Measurements from ENCODE around the gene METTL2B. TPM values are rescaled to one million over a fixed set of nuclear protein-coding genes. Genes with fewer than 3 reads are reported as not detected.
"Not testable (repeated sequence)": the region's sequence is repeated elsewhere in the genome, so short reads cannot be mapped to it uniquely, and the experiment has no call there.

The METTL2B gene, protein sequence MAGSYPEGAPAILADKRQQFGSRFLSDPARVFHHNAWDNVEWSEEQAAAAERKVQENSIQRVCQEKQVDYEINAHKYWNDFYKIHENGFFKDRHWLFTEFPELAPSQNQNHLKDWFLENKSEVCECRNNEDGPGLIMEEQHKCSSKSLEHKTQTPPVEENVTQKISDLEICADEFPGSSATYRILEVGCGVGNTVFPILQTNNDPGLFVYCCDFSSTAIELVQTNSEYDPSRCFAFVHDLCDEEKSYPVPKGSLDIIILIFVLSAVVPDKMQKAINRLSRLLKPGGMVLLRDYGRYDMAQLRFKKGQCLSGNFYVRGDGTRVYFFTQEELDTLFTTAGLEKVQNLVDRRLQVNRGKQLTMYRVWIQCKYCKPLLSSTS
- total RNA-seq, result 23.3 TPM

DNA sequence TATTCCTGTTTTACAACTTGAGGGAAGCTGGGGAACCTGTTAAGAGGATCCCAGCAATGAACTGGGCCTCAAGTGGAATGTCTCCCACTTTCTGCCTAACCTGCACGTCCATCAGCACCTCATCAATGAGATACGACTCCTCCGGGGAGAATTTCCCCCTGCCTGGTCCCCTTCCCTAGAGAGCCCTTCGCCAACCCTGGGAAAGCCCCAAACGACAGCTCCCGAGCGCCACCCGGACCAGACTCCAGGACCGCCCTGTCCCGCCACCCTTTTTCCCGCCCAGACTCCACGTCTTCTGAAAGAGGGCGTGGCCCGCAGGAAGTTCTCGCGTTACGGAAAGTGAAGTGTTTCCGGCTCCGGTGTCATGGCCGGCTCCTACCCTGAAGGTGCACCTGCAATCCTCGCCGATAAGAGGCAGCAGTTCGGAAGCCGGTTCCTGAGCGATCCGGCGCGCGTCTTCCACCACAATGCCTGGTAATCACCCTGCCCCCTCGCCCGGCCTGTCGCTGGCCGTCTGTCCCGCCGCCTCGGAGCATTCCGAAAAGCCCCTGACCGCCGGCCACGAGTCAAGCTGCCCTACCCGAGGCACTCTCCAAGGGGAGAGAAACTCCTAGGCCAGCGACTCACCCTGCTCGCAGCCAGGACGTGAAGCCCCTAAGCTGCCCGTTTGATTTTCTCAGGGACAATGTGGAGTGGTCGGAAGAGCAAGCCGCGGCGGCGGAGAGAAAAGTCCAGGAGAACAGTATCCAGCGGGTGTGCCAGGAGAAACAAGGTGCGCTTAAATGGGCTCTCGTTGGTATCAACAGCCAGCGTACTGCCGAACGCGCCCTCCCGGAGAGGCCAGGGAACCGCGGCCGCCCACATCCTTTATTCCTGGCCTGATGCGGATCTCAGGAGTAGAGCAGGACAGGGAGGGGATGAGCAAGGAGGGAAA, at the start of gene METTL2B:
TSS of gene METTL2B (plus strand) at position 347 of the 934 bp plus-strand sequence. CDS start at position 365, 18 bp downstream.
- peak; percentile 94 for DNase-seq (ENCODE audit: low spot score)
- ATAC-seq, result peak; percentile 98
- intact Hi-C loops (cut with DNase I), result not testable (repeated sequence)

DNA sequence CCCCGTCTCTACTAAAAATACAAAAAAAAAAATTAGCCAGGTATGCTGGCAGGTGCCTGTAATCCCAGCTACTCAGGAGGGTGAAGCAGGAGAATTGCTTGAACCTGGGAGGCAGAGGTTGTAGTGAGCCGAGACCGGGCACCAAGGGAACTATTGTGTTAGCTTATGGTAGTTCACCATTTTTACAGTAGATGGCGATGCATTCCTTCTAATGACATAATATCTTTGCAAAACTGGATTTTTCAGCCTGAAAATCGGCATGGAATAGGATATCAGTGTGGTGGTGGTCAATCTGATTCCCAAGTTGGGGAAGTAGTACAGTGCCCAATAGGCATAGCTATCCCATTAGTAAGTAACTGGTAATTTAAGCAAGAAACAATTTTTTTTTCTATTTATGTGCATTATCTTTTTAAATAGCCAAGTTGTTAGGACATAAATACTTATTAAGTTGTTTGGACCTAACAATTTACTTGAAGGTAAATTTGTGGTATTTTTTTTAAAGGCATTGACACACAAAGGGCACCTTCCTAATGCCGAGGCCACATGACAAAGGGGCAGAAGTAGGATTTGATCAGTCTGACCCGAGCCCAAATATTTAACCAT, 49.2 kb upstream of the METTL2B start:
- peak; percentile 49 for ATAC-seq
- DNase-seq (ENCODE audit: low spot score), result no peak
- intact Hi-C loops (cut with DNase I), result loop anchor here (1.0 kb wide), 1 partner anchor 34 kb away; no protein-coding TSS in a partner anchor

DNA sequence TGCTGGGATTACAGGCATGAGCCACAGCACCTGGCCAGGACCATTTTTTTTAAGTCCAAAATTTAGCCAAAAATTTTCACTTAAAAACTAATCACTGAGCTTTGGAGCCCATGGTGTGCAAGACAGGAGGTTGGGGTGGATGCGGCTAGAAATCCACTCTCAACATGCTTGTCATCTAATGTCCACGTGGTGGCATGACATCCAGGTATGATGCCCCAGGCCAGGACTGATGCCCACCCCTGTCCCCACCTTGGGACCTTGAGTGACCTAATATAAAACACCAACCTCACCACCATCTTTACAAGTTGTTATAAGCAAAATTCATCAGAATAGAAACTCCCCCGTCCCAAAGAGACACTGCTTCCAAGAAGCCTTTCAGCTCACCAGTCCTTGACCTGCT, 46.3 kb upstream of the METTL2B start:
- DNase-seq (ENCODE audit: low spot score), result no peak
- intact Hi-C loops (cut with DNase I), result no loop called here
- ATAC-seq, result no peak

DNA sequence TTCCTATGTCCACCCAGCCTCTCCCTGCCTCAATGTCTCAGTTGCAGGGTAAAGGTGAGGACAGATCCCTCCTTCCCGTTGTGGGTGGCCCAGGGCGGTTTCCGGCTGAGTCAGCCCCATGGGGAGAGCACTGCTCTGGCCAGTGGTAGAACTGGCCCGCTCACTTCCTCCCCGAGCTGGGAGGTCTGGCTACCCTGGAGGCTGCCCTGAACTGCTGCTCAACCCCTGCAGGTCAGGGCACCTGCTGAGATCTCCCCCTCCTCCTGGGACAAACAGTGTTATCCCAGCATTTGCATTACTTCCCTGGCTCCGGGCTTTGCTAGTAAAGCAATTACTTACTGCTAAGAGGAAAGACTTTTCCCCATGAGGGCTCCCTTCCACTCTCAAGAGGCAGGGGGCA, 45.3 kb upstream of the METTL2B start:
- DNase-seq (ENCODE audit: low spot score), result peak; percentile 82
- peak; percentile 92 for ATAC-seq
- intact Hi-C loops (cut with DNase I), result no loop called here

DNA sequence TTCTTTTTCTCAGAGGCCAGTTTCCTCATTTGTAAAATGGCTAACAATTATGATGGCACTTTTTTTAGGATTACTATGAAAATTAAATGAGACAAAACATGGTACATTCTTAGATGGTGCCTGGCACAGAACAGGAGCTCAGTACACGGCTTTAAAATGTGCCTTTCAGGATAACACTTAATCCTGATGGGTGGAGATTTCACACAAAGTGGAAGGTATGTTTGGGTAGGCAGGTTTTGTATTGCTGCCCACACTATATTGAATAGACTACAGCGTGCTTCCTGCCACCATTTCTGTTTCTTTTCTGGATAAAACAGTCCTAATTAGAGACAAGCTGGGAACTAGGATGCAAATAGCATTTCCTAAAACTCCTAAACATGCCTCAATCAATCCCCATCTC, 44.8 kb upstream of the METTL2B start:
- intact Hi-C loops (cut with DNase I), result no loop called here
- no peak for ATAC-seq
- no peak for DNase-seq (ENCODE audit: low spot score)

DNA sequence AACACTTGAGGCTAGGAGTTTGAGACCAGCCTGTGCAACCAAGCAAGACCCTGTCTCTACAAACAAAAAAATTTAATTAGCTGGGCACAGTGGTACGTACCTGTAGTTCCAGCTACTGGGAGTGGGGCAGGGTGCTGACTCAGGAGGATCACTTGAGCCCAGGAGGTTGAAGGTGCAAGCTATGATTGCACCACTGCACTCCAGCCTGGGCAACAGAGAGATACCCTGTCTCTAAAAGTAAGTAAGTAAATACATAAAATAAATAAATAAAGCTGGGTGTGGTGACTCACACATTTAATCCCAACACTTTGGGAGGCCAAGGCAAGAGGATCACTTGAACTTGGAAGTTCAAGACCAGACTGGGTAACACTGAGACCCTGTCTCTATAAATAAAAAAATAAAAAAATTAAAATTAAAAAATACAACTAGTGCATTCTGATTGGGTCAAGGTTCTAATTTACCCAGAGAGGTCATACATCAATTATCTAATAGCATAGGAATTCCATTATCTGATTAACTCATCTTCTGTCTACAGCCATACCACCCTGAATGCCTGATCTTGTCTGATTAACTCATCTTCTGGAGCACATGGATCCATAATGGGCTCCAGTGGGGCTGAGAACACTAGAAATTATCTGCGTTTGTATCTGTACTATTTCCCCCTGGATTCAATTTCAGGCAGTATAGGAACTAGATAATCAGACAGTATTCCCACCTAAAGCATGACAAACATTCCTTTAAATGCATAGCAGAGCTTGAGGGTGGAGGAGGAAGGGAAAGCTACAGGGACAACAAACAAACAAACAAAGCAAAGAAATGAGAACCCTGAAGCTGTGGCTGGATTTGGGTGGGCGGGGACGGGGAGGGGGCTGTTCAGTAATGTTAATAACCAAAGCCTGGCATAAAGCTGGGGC, 41.9 kb upstream of the METTL2B start:
- no peak for ATAC-seq
- no peak for DNase-seq (ENCODE audit: low spot score)
- intact Hi-C loops (cut with DNase I), result no loop called here

DNA sequence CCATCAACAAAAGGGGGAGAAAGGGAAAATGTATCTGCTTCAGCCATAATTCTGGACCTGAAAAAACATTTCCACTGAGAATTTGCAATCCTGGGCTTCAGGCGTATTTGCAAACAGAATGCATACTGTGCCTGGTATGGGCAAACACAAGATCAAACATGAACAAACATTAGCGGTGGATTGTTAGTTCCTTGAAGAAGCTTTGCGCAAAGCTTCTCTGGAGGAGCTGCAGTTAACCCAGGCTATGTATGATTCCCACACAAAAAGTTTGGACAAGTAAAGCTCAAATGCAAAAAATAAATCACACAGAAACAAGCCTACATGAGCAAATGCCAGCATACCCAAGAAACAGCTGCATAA, 41.2 kb upstream of the METTL2B start:
- intact Hi-C loops (cut with DNase I), result no loop called here
- ATAC-seq (no peak), DNase-seq (ENCODE audit: low spot score) (no peak)

DNA sequence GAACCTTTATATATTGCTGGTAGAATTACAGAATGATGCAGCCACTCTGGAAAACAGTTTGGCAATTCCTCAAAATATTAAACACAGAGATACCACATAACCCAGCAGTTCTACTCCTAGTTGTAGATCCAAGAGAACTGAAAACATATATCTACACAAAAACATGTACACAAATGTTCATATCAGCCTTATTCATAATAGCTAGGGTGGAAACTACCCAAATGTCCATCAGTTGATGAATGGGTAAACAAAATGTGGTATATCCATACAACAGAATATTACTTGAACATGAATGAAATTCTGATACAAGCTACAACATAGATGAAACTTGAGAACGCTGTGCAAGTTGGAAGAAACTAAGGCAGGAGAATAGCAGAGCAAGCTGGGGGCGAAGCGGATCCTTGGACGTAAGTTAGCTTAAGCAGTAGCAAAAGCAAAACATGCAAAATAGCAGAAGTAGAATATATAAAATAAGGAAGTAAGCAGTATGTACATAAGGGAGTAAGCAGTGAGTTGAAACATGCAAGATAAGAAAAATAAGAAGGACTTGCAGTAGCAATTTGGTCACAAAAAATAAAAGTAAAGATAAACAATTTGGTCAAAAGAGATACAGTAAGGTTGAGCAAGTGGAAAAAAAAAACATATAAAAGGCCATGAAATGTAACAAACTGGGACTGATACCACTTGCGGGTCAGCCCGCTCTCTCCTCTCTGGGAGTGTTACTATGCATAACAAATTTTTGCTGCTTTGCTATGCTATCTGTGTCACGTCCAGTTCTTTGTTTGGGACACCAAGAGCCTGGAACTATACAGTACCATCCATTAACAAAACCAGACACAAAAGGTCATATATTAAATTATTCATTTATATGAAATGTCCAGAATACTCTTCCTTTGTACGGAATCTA, 38.9 kb upstream of the METTL2B start:
- intact Hi-C loops (cut with DNase I), result no loop called here
- no peak for DNase-seq (ENCODE audit: low spot score)
- ATAC-seq, result no peak

DNA sequence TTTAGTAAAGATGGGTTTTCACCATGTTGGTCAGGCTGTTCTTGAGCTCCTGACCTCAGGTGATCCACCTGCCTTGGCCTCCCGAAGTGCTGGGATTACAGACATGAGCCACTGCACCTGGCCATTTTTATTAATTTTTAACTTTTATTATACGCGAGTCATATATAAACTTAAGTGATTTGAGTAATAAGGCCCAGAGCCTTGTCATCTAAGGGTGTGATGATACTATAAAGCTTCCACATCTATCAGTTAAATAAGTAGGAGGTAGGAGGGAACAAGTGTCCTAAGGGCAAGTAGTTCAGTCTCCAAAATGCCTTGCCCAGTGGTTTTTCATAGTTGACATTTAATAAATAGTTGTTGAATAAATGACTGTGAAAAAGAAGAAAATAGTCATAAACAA, 34.2 kb upstream of the METTL2B start:
- DNase-seq (ENCODE audit: low spot score), result no peak
- intact Hi-C loops (cut with DNase I), result no loop called here
- no peak for ATAC-seq

DNA sequence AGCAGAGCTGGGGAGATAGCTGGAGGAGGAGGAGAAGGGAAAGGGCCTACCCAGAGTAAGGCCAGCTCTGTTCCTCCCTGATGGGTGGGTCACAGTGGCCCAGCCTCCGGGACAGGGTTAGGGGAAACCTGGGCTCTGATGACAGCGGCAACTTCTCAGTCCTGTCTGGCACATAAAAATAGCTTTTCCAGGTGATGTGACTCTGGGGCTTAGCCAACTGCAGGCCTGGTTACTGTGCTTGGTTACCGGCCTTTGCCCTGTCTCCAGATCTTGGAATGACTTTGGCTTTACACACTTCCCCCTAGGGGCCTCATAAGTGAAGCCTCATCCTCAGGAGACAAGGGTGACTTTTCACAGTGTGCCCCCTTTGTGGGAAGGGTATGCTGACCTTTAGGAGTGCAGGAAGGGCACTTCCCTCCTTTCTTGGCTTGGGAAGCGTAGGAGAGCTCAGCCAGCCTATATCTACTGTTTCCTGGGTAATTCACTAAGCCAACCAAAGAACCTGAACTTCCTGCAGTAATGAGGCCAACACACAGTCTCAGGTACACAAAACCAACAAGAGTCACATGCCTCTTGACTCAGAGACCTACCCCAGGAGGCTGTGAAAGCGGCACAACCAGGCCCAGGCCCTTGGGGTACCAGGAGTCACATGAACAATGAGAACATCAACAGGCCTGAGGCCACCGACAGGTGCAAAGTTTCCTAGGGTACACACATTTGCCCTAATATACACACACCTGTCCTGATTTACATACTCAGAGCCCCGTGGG, 32.5 kb upstream of the METTL2B start:
- ATAC-seq, result no peak

DNA sequence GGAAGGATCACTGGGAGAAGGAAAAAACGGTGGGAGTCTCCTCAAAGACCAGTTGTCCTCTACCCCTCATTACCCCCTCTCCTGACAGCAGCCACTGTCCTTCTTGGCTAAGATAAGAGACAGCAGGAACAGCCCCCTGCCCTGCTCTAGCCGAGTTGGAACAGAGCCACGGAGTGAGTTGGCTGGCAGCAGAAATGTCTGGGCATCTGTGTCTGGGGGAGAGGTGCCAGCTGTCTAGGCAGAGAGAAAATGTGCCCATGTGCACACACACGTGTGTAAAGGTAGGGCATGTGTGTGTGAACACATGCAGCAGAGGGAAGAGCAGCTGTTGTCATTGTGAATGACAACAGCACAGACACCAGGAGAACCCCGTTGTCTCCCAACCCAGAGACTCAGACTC, 30.2 kb upstream of the METTL2B start:
- no peak for DNase-seq (ENCODE audit: low spot score)
- ATAC-seq, result no peak

More for the DNA sequence above, 32.5 kb upstream of the METTL2B start:
- DNase-seq (ENCODE audit: low spot score), result no peak
- intact Hi-C loops (cut with DNase I), result no loop called here

DNA sequence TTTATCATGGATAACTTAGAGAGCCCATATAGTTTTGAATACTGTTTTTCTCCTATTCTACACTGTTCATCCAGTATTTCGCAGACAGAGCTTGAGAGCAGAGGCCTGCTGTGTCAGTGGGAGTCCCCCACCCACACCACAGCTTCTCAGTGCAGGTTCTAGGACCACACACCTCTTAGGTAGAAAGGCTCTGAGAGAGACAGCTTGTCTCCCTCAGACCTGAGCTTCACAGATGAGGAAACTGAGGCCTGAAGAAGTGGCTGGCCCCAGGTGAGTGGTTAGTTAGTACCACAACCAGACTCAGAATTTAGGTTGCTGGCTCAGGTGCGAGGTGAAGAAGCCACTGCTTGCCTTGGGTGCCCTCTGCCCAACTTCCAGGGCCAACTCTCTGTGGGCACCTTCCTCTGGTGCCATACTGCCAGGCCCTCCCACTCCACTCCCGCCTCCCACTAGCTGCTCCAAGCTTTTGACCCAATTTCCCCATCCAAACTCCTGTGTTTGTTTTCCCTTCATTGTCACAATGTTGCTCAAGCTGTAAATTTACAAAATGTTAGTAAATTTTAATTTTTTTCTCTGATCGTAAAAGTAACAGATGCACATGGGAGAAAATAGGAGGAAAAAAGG, 28.5 kb upstream of the METTL2B start:
- intact Hi-C loops (cut with DNase I), result no loop called here
- ATAC-seq, result no peak
- DNase-seq (ENCODE audit: low spot score), result no peak

More for the DNA sequence above, 30.2 kb upstream of the METTL2B start:
- intact Hi-C loops (cut with DNase I), result no loop called here

DNA sequence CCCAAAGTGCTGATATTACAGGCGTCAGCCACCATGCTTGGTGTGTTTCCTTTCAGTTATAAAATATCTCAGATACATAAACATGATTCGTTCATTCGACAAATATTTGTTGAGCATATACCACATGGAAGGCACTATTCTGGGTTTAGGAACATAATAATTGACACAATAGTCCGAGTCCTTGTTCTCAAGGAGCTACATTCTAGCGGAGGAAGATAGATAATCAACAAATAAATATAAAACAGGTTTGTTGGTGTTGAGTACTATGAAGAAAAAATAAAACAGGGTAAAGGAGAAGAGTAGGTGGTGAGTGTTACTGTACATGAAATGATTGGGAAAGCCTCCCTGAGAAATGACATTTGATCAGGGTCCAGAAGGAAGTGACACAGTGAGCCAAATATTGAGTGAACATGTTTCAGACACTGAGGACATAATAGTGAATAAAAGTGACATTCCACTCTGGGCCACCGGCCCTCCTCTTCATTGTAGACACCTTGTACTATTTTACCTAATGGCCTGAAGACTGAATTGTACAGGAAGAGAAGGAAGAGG, 27.7 kb upstream of the METTL2B start:
- intact Hi-C loops (cut with DNase I), result no loop called here
- no peak for ATAC-seq
- DNase-seq (ENCODE audit: low spot score), result no peak

DNA sequence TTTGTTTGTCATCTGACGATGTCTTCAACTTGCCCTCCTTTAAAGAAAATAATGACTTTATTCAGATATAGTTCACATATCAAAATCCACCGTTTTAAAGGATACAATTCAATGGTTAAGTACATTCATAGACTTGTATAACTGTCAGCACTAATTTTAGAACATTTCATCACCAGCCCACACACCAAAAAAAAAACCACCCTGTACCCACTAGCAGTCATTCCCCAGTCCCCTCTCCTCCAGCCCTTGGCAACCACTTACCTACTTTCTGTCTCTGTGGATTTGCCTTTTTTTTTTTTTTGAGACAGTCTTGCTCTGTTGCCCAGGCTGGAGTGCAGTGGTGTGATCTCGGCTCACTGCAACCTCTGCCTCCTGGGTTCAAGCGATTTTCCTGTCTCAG, 26.1 kb upstream of the METTL2B start:
- DNase-seq (ENCODE audit: low spot score) (no peak), ATAC-seq (no peak)
- intact Hi-C loops (cut with DNase I), result no loop called here

DNA sequence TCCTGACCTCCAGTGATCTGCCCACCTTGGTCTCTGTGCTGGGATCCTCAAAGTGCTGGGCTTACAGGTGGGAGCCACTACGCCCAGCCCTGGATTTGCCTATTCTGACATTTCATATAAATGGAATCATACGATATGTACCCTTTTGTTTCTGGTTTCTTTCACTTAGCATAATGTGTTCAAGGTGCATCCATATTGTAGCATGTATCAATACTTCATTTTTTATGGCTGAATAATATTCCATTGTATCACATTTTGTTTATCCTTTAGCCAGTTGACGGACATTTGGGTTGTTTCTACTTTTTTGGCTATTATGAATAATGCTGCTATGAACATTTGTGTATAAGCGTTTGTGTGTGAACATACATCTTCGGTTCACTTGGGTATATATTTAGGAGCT, 25.6 kb upstream of the METTL2B start:
- intact Hi-C loops (cut with DNase I), result no loop called here
- ATAC-seq (no peak), DNase-seq (ENCODE audit: low spot score) (no peak)

DNA sequence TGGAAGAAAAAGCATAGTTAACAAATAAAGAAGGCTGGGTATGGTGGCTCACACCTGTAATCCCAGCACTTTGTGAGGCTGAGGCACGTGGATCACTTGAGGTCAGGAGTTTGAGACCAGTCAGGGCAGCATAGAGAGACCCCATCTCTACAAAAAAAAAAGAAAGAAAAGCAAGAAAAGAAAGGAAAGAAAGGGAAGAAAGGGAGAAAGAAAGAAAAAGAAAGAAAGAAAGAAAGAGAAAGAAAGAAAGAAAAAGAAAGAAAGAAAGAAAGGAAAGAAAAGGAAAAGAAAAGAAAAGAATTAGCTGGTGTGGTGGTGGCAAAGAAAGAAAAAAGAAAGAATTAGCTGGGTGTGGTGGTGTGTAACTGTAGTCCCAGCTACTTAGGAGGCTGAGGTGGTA, 24.0 kb upstream of the METTL2B start:
- no peak for ATAC-seq
- intact Hi-C loops (cut with DNase I), result no loop called here
- DNase-seq (ENCODE audit: low spot score), result no peak

All from sciatic nerve (tissue), 2 donors.